Activated naive CD4-positive, alpha-beta T cell treated with anti-CD3 and anti-CD28 coated beads, Interleukin-2, amount 50 U/mL, for 24 hours (primary cell): ENCODE results near the gene OR5H1.
"Not testable (repeated sequence)": the region's sequence is repeated elsewhere in the genome, so short reads cannot be mapped to it uniquely, and the experiment has no call there.

Experiments used
- H3K27ac Mint-ChIP-seq: one replicate; pipeline ENCODE4 v1.8.0; 2021; ENCODE audit warnings: mild to moderate bottlenecking, mixed read lengths
- H3K27me3 Mint-ChIP-seq: one replicate; pipeline ENCODE4 v1.8.0; 2021; ENCODE audit warnings: mixed read lengths
- H3K36me3 Mint-ChIP-seq: one replicate; pipeline ENCODE4 v1.8.0; 2021; ENCODE audit warnings: mixed read lengths
- H3K4me1 Mint-ChIP-seq: one replicate; pipeline ENCODE4 v1.8.0; 2021; ENCODE audit warnings: mixed read lengths
- H3K4me3 Mint-ChIP-seq: one replicate; pipeline ENCODE4 v1.8.0; 2021; ENCODE audit warnings: mild to moderate bottlenecking, mixed read lengths
- H3K9me3 Mint-ChIP-seq: one replicate; pipeline ENCODE4 v1.8.0; 2021; ENCODE audit warnings: mixed read lengths

The OR5H1 gene

GRCh38 chr3:98130421-98130820 lies at the start of gene OR5H1:
OR5H1 (plus strand) TSS chr3:98130721; CDS start chr3:98132698, 1,977 bp downstream.
- no peaks in the 10 kb centered on the region for H3K36me3 Mint-ChIP-seq
- H3K9me3 Mint-ChIP-seq = no peaks in the 10 kb centered on the region
- H3K4me1 Mint-ChIP-seq = no peaks in the 10 kb centered on the region
- no peak within 1 kb of the TSS for H3K27ac Mint-ChIP-seq
- no peak within 1 kb of the TSS for H3K4me3 Mint-ChIP-seq
- H3K27me3 Mint-ChIP-seq = no peaks in the 10 kb centered on the region

- H3K27me3 Mint-ChIP-seq = peaks cover 5% of the 10 kb centered on the region
- no peak within 1 kb of the TSS for H3K27ac Mint-ChIP-seq
- H3K9me3 Mint-ChIP-seq = peaks cover 5% of the 10 kb centered on the region
- no peak within 1 kb of the TSS for H3K4me3 Mint-ChIP-seq
- H3K4me1 Mint-ChIP-seq = no peaks in the 10 kb centered on the region
- no peaks in the 10 kb centered on the region for H3K36me3 Mint-ChIP-seq
These were observed 43.6 kb upstream of the OR5H1 start, which contains the start of gene OR5AC2 for GRCh38 chr3:98086873-98087272. OR5AC2 (plus strand) TSS chr3:98087173; CDS start chr3:98087173, 0 bp downstream.

GRCh38 chr3:98095882-98096281 lies 34.6 kb upstream of the OR5H1 start:
- no peaks in the 10 kb centered on the region for H3K4me1 Mint-ChIP-seq
- H3K27me3 Mint-ChIP-seq = peaks cover 4% of the 10 kb centered on the region
- no peaks in the 10 kb centered on the region for H3K36me3 Mint-ChIP-seq
- no peak overlapping the region for H3K27ac Mint-ChIP-seq
- peaks cover 5% of the 10 kb centered on the region for H3K9me3 Mint-ChIP-seq
- H3K4me3 Mint-ChIP-seq = no peak overlapping the region

- no peak overlapping the region for H3K27ac Mint-ChIP-seq
- peaks cover 5% of the 10 kb centered on the region for H3K9me3 Mint-ChIP-seq
- no peak overlapping the region for H3K4me3 Mint-ChIP-seq
- no peaks in the 10 kb centered on the region for H3K4me1 Mint-ChIP-seq
- peaks cover 4% of the 10 kb centered on the region for H3K27me3 Mint-ChIP-seq
- no peaks in the 10 kb centered on the region for H3K36me3 Mint-ChIP-seq
These were observed 30.7 kb upstream of the OR5H1 start for GRCh38 chr3:98099848-98100247.

GRCh38 chr3:98108162-98108561 lies 22.4 kb upstream of the OR5H1 start:
- Mint-ChIP-seq H3K4me3 (no peak overlapping the region), H3K9me3 (no peaks in the 10 kb centered on the region)

GRCh38 chr3:98109807-98110549 lies 20.5 kb upstream of the OR5H1 start:
- Mint-ChIP-seq H3K4me3 (no peak overlapping the region), H3K36me3 (no peaks in the 10 kb centered on the region), H3K27me3 (peaks cover 8% of the 10 kb centered on the region), H3K4me1 (no peaks in the 10 kb centered on the region), H3K27ac (no peak overlapping the region), H3K9me3 (no peaks in the 10 kb centered on the region)

More at GRCh38 chr3:98108162-98108561, 22.4 kb upstream of the OR5H1 start:
- Mint-ChIP-seq H3K27ac (no peak overlapping the region), H3K27me3 (peaks cover 4% of the 10 kb centered on the region), H3K36me3 (no peaks in the 10 kb centered on the region), H3K4me1 (no peaks in the 10 kb centered on the region)

- Mint-ChIP-seq H3K9me3 (no peaks in the 10 kb centered on the region), H3K27ac (no peak overlapping the region), H3K36me3 (no peaks in the 10 kb centered on the region), H3K4me1 (no peaks in the 10 kb centered on the region), H3K27me3 (peaks cover 8% of the 10 kb centered on the region), H3K4me3 (no peak overlapping the region)
These were observed 20.0 kb upstream of the OR5H1 start for GRCh38 chr3:98110550-98110908.

- Mint-ChIP-seq H3K9me3 (peaks cover 12% of the 10 kb centered on the region), H3K27ac (no peak overlapping the region), H3K27me3 (peaks cover 3% of the 10 kb centered on the region), H3K4me1 (no peaks in the 10 kb centered on the region), H3K36me3 (no peaks in the 10 kb centered on the region), H3K4me3 (no peak overlapping the region)
These were observed 16.3 kb upstream of the OR5H1 start for GRCh38 chr3:98114264-98114663.

- Mint-ChIP-seq H3K4me3 (no peak overlapping the region), H3K27ac (no peak overlapping the region), H3K27me3 (peaks cover 3% of the 10 kb centered on the region), H3K36me3 (no peaks in the 10 kb centered on the region), H3K9me3 (peaks cover 12% of the 10 kb centered on the region), H3K4me1 (no peaks in the 10 kb centered on the region)
These were observed 14.8 kb upstream of the OR5H1 start for GRCh38 chr3:98115717-98116116.

- Mint-ChIP-seq H3K4me1 (no peaks in the 10 kb centered on the region), H3K4me3 (no peak overlapping the region), H3K27ac (no peak overlapping the region)
These were observed 6.1 kb downstream of the OR5H1 start for GRCh38 chr3:98136631-98137030.

GRCh38 chr3:98137826-98138557 lies 7.5 kb downstream of the OR5H1 start:
- not testable (repeated sequence) for H3K27ac Mint-ChIP-seq, H3K36me3 Mint-ChIP-seq, H3K9me3 Mint-ChIP-seq, H3K27me3 Mint-ChIP-seq, H3K4me1 Mint-ChIP-seq, H3K4me3 Mint-ChIP-seq

More at GRCh38 chr3:98136631-98137030, 6.1 kb downstream of the OR5H1 start:
- Mint-ChIP-seq H3K9me3 (no peaks in the 10 kb centered on the region), H3K27me3 (no peaks in the 10 kb centered on the region), H3K36me3 (no peaks in the 10 kb centered on the region)

- H3K36me3 Mint-ChIP-seq = no peaks in the 10 kb centered on the region
- no peak overlapping the region for H3K27ac Mint-ChIP-seq
- H3K9me3 Mint-ChIP-seq = no peaks in the 10 kb centered on the region
- H3K4me1 Mint-ChIP-seq = no peaks in the 10 kb centered on the region
- H3K27me3 Mint-ChIP-seq = no peaks in the 10 kb centered on the region
- H3K4me3 Mint-ChIP-seq = no peak overlapping the region
These were observed 10.0 kb downstream of the OR5H1 start for GRCh38 chr3:98140531-98140930.

GRCh38 chr3:98147179-98147578 lies 16.7 kb downstream of the OR5H1 start, which contains the start of gene OR5H14:
OR5H14 (plus strand) TSS chr3:98147479; CDS start chr3:98149386, 1,907 bp downstream.
- no peaks in the 10 kb centered on the region for H3K36me3 Mint-ChIP-seq
- no peak within 1 kb of the TSS for H3K27ac Mint-ChIP-seq
- no peaks in the 10 kb centered on the region for H3K9me3 Mint-ChIP-seq
- no peaks in the 10 kb centered on the region for H3K27me3 Mint-ChIP-seq
- no peak within 1 kb of the TSS for H3K4me3 Mint-ChIP-seq
- H3K4me1 Mint-ChIP-seq = no peaks in the 10 kb centered on the region

- Mint-ChIP-seq H3K27me3 (no peaks in the 10 kb centered on the region), H3K36me3 (no peaks in the 10 kb centered on the region), H3K4me1 (no peaks in the 10 kb centered on the region), H3K4me3 (no peak overlapping the region), H3K27ac (no peak overlapping the region), H3K9me3 (no peaks in the 10 kb centered on the region)
These were observed 18.2 kb downstream of the OR5H1 start for GRCh38 chr3:98148751-98149150.

GRCh38 chr3:98149456-98149855 lies 18.9 kb downstream of the OR5H1 start:
- H3K4me3 Mint-ChIP-seq, H3K4me1 Mint-ChIP-seq, H3K27ac Mint-ChIP-seq, H3K9me3 Mint-ChIP-seq, H3K36me3 Mint-ChIP-seq, H3K27me3 Mint-ChIP-seq: not testable (repeated sequence)

GRCh38 chr3:98151241-98151640 lies 20.7 kb downstream of the OR5H1 start:
- Mint-ChIP-seq H3K4me1 (no peaks in the 10 kb centered on the region), H3K9me3 (no peaks in the 10 kb centered on the region), H3K36me3 (no peaks in the 10 kb centered on the region), H3K4me3 (no peak overlapping the region), H3K27ac (no peak overlapping the region), H3K27me3 (no peaks in the 10 kb centered on the region)
